A549 treated with Hydrocortisone at 1 μM for 4 hours (cell line): ENCODE results near the gene CEACAM3. TPM values are rescaled to one million over a fixed set of nuclear protein-coding genes. Genes with fewer than 3 reads are reported as not detected.

Experiments
- total RNA-seq: library from RNA; stranded (reverse); fragments of 200-300 nt; extraction: Qiagen RNA extraction; gene quantifications from 5 replicates; pipeline ENCODE4 v1.2.3, GENCODE V29; 2022

CEACAM3 gene
- total RNA-seq, result not detected in 5 replicates

GRCh38 chr19:41796362-41796761, at the start of gene CEACAM3:
TSS of gene CEACAM3 (plus strand) at chr19:41796587. CDS start at chr19:41796678, 91 bp downstream.

GRCh38 chr19:41755328-41755913, 41.0 kb upstream of the CEACAM3 start, which contains the start of gene CEACAM6:
TSS of gene CEACAM6 (plus strand) at chr19:41755530. CDS start at chr19:41755639, 109 bp downstream.

GRCh38 chr19:41844601-41845000, 48.2 kb downstream of the CEACAM3 start, which contains the start of gene LYPD4:
TSS of gene LYPD4 (minus strand) at chr19:41844683. CDS start at chr19:41839285, 5,398 bp downstream.

GRCh38 chr19:41845001-41845050, 48.4 kb downstream of the CEACAM3 start, which contains the start of gene DMRTC2:
TSS of gene DMRTC2 (plus strand) at chr19:41845042. CDS start at chr19:41847429, 2,387 bp downstream.

GRCh38 chr19:41859618-41860418, 63.4 kb downstream of the CEACAM3 start, which contains the start of gene RPS19:
TSS of gene RPS19 (plus strand) at chr19:41860255. CDS start at chr19:41860775, 520 bp downstream.

Other genes with a start within 250 kb of the CEACAM3 start
- gene CEACAM21, start 220.4 kb upstream of the CEACAM3 start, total RNA-seq, result not detected in 5 replicates
- not detected in 5 replicates for gene CEACAM4, start 169.5 kb upstream of the CEACAM3 start, total RNA-seq
- 0.03 to 0.18 TPM (median 0.10 TPM) in 3 of 5 replicates, not detected in the others for gene CEACAM7, start 108.3 kb upstream of the CEACAM3 start, total RNA-seq
- 1.4 to 2.1 TPM (median 1.6 TPM) in 5 replicates for gene CEACAM5, start 88.0 kb upstream of the CEACAM3 start, total RNA-seq
- 14.7 to 22.7 TPM (median 18.6 TPM) in 5 replicates for gene CEACAM6, start 41.1 kb upstream of the CEACAM3 start, total RNA-seq
- not detected in 5 replicates for gene LYPD4, start 48.1 kb downstream of the CEACAM3 start, total RNA-seq
- gene DMRTC2, start 48.5 kb downstream of the CEACAM3 start, total RNA-seq, result not detected in 5 replicates
- 7,675 to 10,466 TPM (median 9,473 TPM) in 5 replicates for gene RPS19, start 63.7 kb downstream of the CEACAM3 start, total RNA-seq
- 0.70 to 1.2 TPM (median 0.95 TPM) in 5 replicates for gene CD79A, start 80.7 kb downstream of the CEACAM3 start, total RNA-seq
- 84.5 to 116 TPM (median 100 TPM) in 5 replicates for gene ARHGEF1, start 86.6 kb downstream of the CEACAM3 start, total RNA-seq
- 0.20 to 0.39 TPM (median 0.30 TPM) in 5 replicates for gene ERFL, start 131.9 kb downstream of the CEACAM3 start, total RNA-seq
- 192 to 280 TPM (median 239 TPM) in 5 replicates for gene RABAC1, start 162.7 kb downstream of the CEACAM3 start, total RNA-seq
- 4.0 to 4.6 TPM (median 4.2 TPM) in 5 replicates for gene ATP1A3, start 197.6 kb downstream of the CEACAM3 start, total RNA-seq